Measurements from ENCODE around the gene LMNA.

LMNA gene

GRCh38 chr1:156108664-156109241 lies 5.8 kb upstream of the LMNA start:
- H3K79me2 ChIP-seq (ENCODE audit: control insufficient read depth, insufficient read depth, low read length), result no peaks in the 10 kb centered on the region
- no peak overlapping the region for H4K5ac ChIP-seq (ENCODE audit: low read length)
- no peak overlapping the region for H3K9ac ChIP-seq (ENCODE audit: low read length)
- H3K4me1 ChIP-seq (ENCODE audit: control insufficient read depth, low read depth, low read length), result peaks cover 21% of the 10 kb centered on the region
- H3K56ac ChIP-seq (ENCODE audit: low read length), result no peak overlapping the region
- no CpG with 5 or more reads among the region's 6 CpGs for WGBS (ENCODE audit: extremely low coverage, insufficient coverage, low lambda C conversion rate)
- H3K4me2 ChIP-seq (ENCODE audit: low read length), result no peak overlapping the region
- no peak overlapping the region for H3K18ac ChIP-seq (ENCODE audit: low read length)
- H2AK5ac ChIP-seq (ENCODE audit: low read length), result no peak overlapping the region
- H3K79me1 ChIP-seq (ENCODE audit: low read length), result no peaks in the 10 kb centered on the region
- H2BK5ac ChIP-seq (ENCODE audit: low read length), result no peak overlapping the region
- H3K23ac ChIP-seq (ENCODE audit: low read length), result no peak overlapping the region
- H3K4me3 ChIP-seq (ENCODE audit: low read length), result no peak overlapping the region
- H3K4ac ChIP-seq (ENCODE audit: low read depth, low read length), result no peak overlapping the region
- no peak overlapping the region for H4K8ac ChIP-seq (ENCODE audit: low read depth, low read length)
- H2BK15ac ChIP-seq (replicated peaks; ENCODE audit: low read depth), result no peak overlapping the region
- DNase-seq, result no peak
- H3K27me3 ChIP-seq (ENCODE audit: insufficient read depth, low read length, poor library complexity), result no peaks in the 10 kb centered on the region
- H2BK120ac ChIP-seq (ENCODE audit: low read depth, low read length), result no peak overlapping the region
- H3K36me3 ChIP-seq (ENCODE audit: control insufficient read depth, insufficient read depth, low read length), result no peaks in the 10 kb centered on the region
- H3K27ac ChIP-seq (ENCODE audit: low read depth, low read length), result no peak overlapping the region

- Histone ChIP-seq H3K9ac (ENCODE audit: low read length) (no peak overlapping the region), H2BK15ac (replicated peaks; ENCODE audit: low read depth) (no peak overlapping the region), H3K23ac (ENCODE audit: low read length) (no peak overlapping the region), H4K5ac (ENCODE audit: low read length) (no peak overlapping the region), H3K4ac (ENCODE audit: low read depth, low read length) (no peak overlapping the region), H3K4me3 (ENCODE audit: low read length) (no peak overlapping the region), H3K56ac (ENCODE audit: low read length) (no peak overlapping the region), H3K27me3 (ENCODE audit: insufficient read depth, low read length, poor library complexity) (no peaks in the 10 kb centered on the region), H3K4me1 (ENCODE audit: control insufficient read depth, low read depth, low read length) (peaks cover 10% of the 10 kb centered on the region), H3K27ac (ENCODE audit: low read depth, low read length) (no peak overlapping the region), H3K79me2 (ENCODE audit: control insufficient read depth, insufficient read depth, low read length) (no peaks in the 10 kb centered on the region), H2BK5ac (ENCODE audit: low read length) (no peak overlapping the region), H2AK5ac (ENCODE audit: low read length) (no peak overlapping the region), H3K18ac (ENCODE audit: low read length) (no peak overlapping the region), H3K36me3 (ENCODE audit: control insufficient read depth, insufficient read depth, low read length) (no peaks in the 10 kb centered on the region), H2BK120ac (ENCODE audit: low read depth, low read length) (no peak overlapping the region), H3K4me2 (ENCODE audit: low read length) (no peak overlapping the region), H4K8ac (ENCODE audit: low read depth, low read length) (no peak overlapping the region), H3K79me1 (ENCODE audit: low read length) (peaks cover 2% of the 10 kb centered on the region)
- no CpG with 5 or more reads among the region's 2 CpGs for WGBS (ENCODE audit: extremely low coverage, insufficient coverage, low lambda C conversion rate)
- no peak for DNase-seq
Measured at GRCh38 chr1:156110252-156110651, 4.3 kb upstream of the LMNA start.

- Histone ChIP-seq H3K4ac (ENCODE audit: low read depth, low read length) (no peak overlapping the region), H2AK5ac (ENCODE audit: low read length) (no peak overlapping the region), H3K79me2 (ENCODE audit: control insufficient read depth, insufficient read depth, low read length) (peaks cover 4% of the 10 kb centered on the region), H4K8ac (ENCODE audit: low read depth, low read length) (no peak overlapping the region), H3K4me1 (ENCODE audit: control insufficient read depth, low read depth, low read length) (peaks cover 7% of the 10 kb centered on the region), H3K56ac (ENCODE audit: low read length) (no peak overlapping the region), H3K4me2 (ENCODE audit: low read length) (no peak overlapping the region), H3K27ac (ENCODE audit: low read depth, low read length) (no peak overlapping the region), H3K27me3 (ENCODE audit: insufficient read depth, low read length, poor library complexity) (no peaks in the 10 kb centered on the region), H3K79me1 (ENCODE audit: low read length) (peaks cover 2% of the 10 kb centered on the region), H3K9ac (ENCODE audit: low read length) (no peak overlapping the region), H3K23ac (ENCODE audit: low read length) (no peak overlapping the region), H3K36me3 (ENCODE audit: control insufficient read depth, insufficient read depth, low read length) (no peaks in the 10 kb centered on the region), H2BK5ac (ENCODE audit: low read length) (no peak overlapping the region), H2BK120ac (ENCODE audit: low read depth, low read length) (no peak overlapping the region), H2BK15ac (replicated peaks; ENCODE audit: low read depth) (no peak overlapping the region), H3K4me3 (ENCODE audit: low read length) (no peak overlapping the region), H4K5ac (ENCODE audit: low read length) (no peak overlapping the region), H3K18ac (ENCODE audit: low read length) (no peak overlapping the region)
- WGBS (ENCODE audit: extremely low coverage, insufficient coverage, low lambda C conversion rate), result no CpG with 5 or more reads among the region's 4 CpGs
- no peak for DNase-seq
Measured at GRCh38 chr1:156111355-156111962, 3.1 kb upstream of the LMNA start.

- peaks cover 4% of the 10 kb centered on the region for H3K79me2 ChIP-seq (ENCODE audit: control insufficient read depth, insufficient read depth, low read length)
- peaks cover 2% of the 10 kb centered on the region for H3K79me1 ChIP-seq (ENCODE audit: low read length)
- no peaks in the 10 kb centered on the region for H3K36me3 ChIP-seq (ENCODE audit: control insufficient read depth, insufficient read depth, low read length)
- H3K27ac ChIP-seq (ENCODE audit: low read depth, low read length), result no peak overlapping the region
- peak overlapping the region; percentile 34 for H2AK5ac ChIP-seq (ENCODE audit: low read length)
- no peak overlapping the region for H3K4me3 ChIP-seq (ENCODE audit: low read length)
- no peak overlapping the region for H2BK15ac ChIP-seq (replicated peaks; ENCODE audit: low read depth)
- no peak for DNase-seq
- no peak overlapping the region for H4K8ac ChIP-seq (ENCODE audit: low read depth, low read length)
- no peak overlapping the region for H3K9ac ChIP-seq (ENCODE audit: low read length)
- H4K5ac ChIP-seq (ENCODE audit: low read length), result no peak overlapping the region
- no peak overlapping the region for H3K56ac ChIP-seq (ENCODE audit: low read length)
- WGBS (ENCODE audit: extremely low coverage, insufficient coverage, low lambda C conversion rate), result no CpG with 5 or more reads among the region's 10 CpGs
- H3K18ac ChIP-seq (ENCODE audit: low read length), result no peak overlapping the region
- no peak overlapping the region for H2BK120ac ChIP-seq (ENCODE audit: low read depth, low read length)
- H3K23ac ChIP-seq (ENCODE audit: low read length), result peak overlapping the region; percentile 6
- no peak overlapping the region for H2BK5ac ChIP-seq (ENCODE audit: low read length)
- peaks cover under 1% of the 10 kb centered on the region for H3K4me1 ChIP-seq (ENCODE audit: control insufficient read depth, low read depth, low read length)
- H3K27me3 ChIP-seq (ENCODE audit: insufficient read depth, low read length, poor library complexity), result no peaks in the 10 kb centered on the region
- H3K4me2 ChIP-seq (ENCODE audit: low read length), result no peak overlapping the region
- no peak overlapping the region for H3K4ac ChIP-seq (ENCODE audit: low read depth, low read length)
Measured at GRCh38 chr1:156112276-156113137, 2.0 kb upstream of the LMNA start.

- H3K27me3 ChIP-seq (ENCODE audit: insufficient read depth, low read length, poor library complexity), result no peaks in the 10 kb centered on the region
- H4K5ac ChIP-seq (ENCODE audit: low read length), result no peak overlapping the region
- H3K79me2 ChIP-seq (ENCODE audit: control insufficient read depth, insufficient read depth, low read length), result peaks cover 5% of the 10 kb centered on the region
- WGBS (ENCODE audit: extremely low coverage, insufficient coverage, low lambda C conversion rate), result no CpG with 5 or more reads among the region's 4 CpGs
- H2BK120ac ChIP-seq (ENCODE audit: low read depth, low read length), result no peak overlapping the region
- no peak overlapping the region for H4K8ac ChIP-seq (ENCODE audit: low read depth, low read length)
- no peak overlapping the region for H3K27ac ChIP-seq (ENCODE audit: low read depth, low read length)
- H3K4me1 ChIP-seq (ENCODE audit: control insufficient read depth, low read depth, low read length), result no peaks in the 10 kb centered on the region
- H3K18ac ChIP-seq (ENCODE audit: low read length), result no peak overlapping the region
- no peak overlapping the region for H2BK15ac ChIP-seq (replicated peaks; ENCODE audit: low read depth)
- H3K56ac ChIP-seq (ENCODE audit: low read length), result no peak overlapping the region
- no peak overlapping the region for H3K9ac ChIP-seq (ENCODE audit: low read length)
- H3K4me3 ChIP-seq (ENCODE audit: low read length), result no peak overlapping the region
- peaks cover 5% of the 10 kb centered on the region for H3K79me1 ChIP-seq (ENCODE audit: low read length)
- no peak overlapping the region for H2BK5ac ChIP-seq (ENCODE audit: low read length)
- H3K4me2 ChIP-seq (ENCODE audit: low read length), result no peak overlapping the region
- no peak overlapping the region for H3K23ac ChIP-seq (ENCODE audit: low read length)
- H3K4ac ChIP-seq (ENCODE audit: low read depth, low read length), result no peak overlapping the region
- no peak overlapping the region for H2AK5ac ChIP-seq (ENCODE audit: low read length)
- DNase-seq, result no peak
- no peaks in the 10 kb centered on the region for H3K36me3 ChIP-seq (ENCODE audit: control insufficient read depth, insufficient read depth, low read length)
Measured at GRCh38 chr1:156113282-156113950, 1.1 kb upstream of the LMNA start.

Measured in mesendoderm (in vitro differentiated cells).